GM10266 (cell line): ENCODE data around the gene PRKAR2B.
"Not testable (repeated sequence)": the region's sequence is repeated elsewhere in the genome, so short reads cannot be mapped to it uniquely, and the experiment has no call there.

Experiments
- DNase-seq: peaks from one replicate; pipeline ENCODE4 v3.0.0; 2012; ENCODE audit errors: extremely low spot score
- TF ChIP-seq, protein P1 (sequence below): IDR thresholded peaks from 2 replicates; pipeline ENCODE4 v1.5.1; 2012; ENCODE audit warnings: mild to moderate bottlenecking, low read depth; ENCODE audit not compliant: control insufficient read depth, insufficient read depth; ENCODE audit errors: missing control alignments

Gene PRKAR2B

DNA sequence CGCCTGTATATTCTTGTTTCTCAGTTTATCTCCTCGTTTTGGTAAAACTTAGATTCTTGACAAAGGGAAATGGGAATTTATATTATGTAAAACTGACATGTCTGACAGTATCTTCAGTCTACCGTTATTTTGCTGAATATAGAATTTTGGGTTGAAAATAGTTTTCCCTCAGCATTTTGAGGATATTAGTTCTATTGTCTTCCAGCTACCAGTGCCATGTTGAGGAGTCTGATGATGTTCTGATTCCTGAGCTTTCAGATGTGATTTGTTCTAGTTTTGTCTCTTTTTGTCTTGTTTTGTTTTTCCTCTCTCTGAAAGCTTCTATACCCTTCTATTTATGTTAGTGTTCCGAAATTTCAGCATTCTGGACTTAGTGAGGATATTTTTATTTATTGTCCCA is 8.0 kb upstream of the PRKAR2B start:
- TF ChIP-seq, protein P1, sequence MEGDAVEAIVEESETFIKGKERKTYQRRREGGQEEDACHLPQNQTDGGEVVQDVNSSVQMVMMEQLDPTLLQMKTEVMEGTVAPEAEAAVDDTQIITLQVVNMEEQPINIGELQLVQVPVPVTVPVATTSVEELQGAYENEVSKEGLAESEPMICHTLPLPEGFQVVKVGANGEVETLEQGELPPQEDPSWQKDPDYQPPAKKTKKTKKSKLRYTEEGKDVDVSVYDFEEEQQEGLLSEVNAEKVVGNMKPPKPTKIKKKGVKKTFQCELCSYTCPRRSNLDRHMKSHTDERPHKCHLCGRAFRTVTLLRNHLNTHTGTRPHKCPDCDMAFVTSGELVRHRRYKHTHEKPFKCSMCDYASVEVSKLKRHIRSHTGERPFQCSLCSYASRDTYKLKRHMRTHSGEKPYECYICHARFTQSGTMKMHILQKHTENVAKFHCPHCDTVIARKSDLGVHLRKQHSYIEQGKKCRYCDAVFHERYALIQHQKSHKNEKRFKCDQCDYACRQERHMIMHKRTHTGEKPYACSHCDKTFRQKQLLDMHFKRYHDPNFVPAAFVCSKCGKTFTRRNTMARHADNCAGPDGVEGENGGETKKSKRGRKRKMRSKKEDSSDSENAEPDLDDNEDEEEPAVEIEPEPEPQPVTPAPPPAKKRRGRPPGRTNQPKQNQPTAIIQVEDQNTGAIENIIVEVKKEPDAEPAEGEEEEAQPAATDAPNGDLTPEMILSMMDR = no peak
- no peak for DNase-seq

DNA sequence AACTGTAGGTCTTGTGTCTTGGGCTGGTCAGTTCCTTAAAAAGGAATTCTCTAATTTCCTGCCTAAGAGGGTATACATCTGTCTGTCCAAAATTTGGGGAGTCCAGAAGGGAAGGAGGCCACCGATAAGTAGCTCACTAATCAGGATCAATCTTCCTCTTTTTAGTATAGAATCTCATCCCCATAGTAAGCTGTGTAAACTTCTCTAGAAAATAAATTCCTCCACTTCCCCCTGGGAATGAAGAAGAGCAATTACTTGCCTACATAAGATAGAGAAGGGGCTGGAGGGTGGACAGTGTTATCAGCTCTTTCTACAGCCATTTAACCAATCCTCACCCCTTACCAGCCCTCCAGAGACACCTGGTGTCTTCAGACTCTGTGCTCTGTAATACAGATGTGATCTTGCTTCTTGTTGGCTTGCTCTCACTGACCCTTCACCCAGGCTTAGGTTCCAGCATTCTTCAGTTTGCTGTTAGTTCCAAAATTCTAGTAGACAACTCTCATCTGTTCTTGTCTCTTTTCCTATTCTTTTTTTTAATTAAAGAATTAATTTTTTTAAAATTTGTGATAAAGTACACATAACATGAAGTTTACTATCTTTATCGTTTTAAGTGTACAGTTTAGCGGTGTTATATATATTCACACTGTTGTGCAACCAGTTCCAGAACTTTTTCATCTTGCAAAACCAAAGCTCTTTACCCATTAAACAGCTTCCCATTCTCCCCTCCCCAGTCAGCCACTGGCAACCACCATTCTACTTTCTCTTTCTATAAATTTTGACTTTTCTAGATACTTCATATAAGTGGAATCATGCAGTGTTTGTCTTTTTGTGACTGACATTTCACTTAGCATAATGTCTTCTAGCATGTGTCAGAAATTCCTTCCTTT is 6.5 kb upstream of the PRKAR2B start:
- TF ChIP-seq, protein P1 = no peak
- DNase-seq = no peak

DNA sequence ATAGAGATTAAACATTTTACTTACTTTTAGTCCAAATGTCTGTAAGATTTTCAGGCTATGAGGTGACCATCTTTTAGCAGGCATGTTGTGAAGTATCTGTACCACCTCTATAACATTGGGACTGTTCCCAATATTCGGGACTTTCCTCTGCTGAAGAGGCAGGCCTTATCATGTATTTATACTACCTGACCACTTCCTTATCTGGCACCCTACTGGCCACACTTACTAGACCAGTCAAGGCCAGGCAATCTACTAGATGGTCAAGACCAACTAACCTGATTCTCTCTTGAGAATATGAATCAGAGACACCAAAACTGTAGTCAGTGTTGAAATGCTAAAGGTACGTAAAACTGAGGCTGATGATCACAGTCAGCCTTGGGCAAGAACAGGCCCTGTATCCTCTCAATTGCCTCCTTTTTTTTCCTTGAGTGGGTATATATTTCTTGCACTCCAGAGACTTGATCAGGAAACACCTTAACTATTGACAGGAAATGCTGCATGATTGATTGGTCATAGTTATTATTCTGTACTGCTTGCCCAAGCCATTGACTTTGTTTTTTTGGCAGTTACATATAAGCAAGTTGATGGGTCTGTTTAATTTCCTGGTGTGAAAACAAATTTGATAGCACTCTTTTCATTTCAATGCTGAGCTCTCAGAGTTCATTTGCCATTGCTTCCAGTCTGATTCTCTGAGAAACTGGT is 5.2 kb upstream of the PRKAR2B start:
- DNase-seq = no peak
- TF ChIP-seq, protein P1 = no peak

DNA sequence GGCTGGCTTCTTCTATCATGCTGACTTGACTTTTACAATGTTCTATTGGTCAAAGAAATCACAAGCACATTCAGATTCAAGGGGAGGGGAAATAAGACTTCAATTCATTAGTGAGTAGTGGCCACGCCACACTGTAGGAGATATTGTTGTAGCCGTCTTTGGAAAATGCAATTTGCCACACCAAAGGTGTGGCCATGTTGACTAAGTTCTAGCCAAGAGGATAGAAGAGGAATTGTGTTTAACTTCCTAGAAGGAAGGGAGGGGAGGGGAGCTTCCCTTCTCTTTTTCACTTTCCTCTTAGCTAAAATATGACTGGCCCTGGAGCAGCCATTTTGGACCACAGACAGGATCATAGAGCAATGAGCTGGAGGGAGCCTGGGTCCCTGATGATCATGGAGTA is 3.4 kb upstream of the PRKAR2B start:
- DNase-seq = no peak
- TF ChIP-seq, protein P1 = no peak

DNA sequence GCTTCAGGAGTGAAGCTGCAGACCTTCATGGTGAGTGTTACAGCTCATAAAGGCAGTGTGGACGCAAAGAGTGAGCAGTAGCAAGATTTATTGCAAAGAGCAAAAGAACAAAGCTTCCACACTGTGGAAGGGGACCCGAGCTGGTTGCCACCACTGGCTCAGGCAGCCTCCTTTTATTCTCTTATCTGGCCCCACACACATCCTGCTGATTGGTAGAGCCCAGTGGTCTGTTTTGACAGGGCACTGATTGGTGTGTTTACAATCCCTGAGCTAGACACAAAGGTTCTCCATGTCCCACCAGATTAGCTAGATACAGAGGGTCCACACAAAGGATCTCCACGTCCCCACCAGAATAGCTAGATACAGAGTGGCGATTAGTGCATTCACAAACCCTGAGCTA is 2.7 kb upstream of the PRKAR2B start:
- DNase-seq = not testable (repeated sequence)

DNA sequence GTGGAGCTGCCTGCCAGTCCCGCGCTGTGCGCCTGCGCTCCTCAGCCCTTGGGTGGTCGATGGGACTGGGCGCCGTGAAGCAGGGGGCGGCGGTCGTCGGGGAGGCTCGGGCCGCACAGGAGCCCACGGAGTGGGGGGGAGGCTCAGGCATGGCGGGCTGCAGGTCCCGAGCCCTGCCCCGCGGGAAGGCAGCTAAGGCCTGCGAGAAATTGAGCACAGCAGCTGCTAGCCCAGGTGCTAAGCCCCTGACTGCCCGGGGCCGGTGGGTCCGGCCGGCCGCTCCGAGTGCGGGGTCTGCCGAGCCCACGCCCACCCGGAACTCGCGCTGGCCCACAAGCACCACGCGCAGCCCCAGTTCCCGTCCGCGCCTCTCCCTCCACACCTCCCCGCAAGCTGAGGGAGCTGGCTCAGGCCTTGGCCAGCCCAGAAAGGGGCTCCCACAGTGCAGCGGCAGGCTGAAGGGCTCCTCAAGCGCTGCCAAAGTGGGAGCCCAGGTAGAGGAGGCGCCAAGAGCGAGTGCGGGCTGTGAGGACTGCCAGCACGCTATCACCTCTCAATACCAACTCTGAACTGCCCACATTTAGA is 2.1 kb upstream of the PRKAR2B start:
- not testable (repeated sequence) for DNase-seq

DNA sequence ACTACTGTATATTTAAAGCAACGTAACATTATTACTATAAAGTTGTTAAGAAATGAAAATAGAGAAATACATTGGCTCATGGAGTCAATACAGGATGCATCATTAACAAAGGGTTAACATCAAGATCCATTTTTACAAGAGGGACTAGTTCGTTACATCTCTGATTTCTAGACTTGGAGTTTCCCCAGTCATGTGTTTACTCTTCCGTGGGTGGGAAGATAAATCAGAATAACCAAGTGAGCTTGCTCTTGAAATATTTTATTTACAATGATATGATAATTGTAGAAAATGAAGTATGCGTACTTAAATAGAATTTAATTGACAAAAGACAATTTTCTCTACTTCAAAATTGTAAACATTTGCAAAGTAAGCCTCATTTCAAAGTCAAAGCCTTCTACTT is 1.0 kb upstream of the PRKAR2B start:
- no peak for DNase-seq
- TF ChIP-seq, protein P1 = no peak

DNA sequence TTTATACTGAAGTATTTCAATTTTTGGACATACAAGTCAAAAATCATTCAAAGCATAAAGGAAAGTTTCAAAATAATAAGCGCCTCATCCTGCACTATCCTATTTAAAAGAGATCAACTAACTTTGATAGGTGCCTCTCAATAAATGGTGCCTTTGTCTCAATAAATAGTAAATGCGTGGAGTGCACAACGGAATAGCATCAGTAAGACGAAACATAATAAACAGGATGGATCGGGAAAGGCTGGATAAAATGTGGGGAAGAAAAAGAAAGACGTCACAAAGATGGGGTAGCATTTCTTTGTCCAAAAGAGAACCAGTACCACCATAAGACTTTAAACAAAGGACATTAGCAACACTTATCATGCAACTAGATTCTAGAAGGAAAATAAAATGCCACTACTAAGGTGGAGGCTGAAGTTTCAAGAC is 571 bp upstream of the PRKAR2B start:
- DNase-seq = peak; percentile 33
- TF ChIP-seq, protein P1 = no peak
